Central memory CD4-positive, alpha-beta T cell (primary cell): ENCODE data around the gene PCCA.
"Not testable (repeated sequence)": the region's sequence is repeated elsewhere in the genome, so short reads cannot be mapped to it uniquely, and the experiment has no call there.

ENCODE experiments used
- DNase-seq: peaks from one replicate; pipeline ENCODE4 v3.0.0; 2022

The PCCA gene

GRCh38 chr13:100098445-100099116 is 9.7 kb downstream of the PCCA start:
- DNase-seq: no peak

- not testable (repeated sequence) for DNase-seq
Observed at GRCh38 chr13:100099117-100099445, 10.2 kb downstream of the PCCA start.

- DNase-seq: no peak
Observed at GRCh38 chr13:100100115-100100879, 11.4 kb downstream of the PCCA start.

- no peak for DNase-seq
Observed at GRCh38 chr13:100102042-100102441, 13.1 kb downstream of the PCCA start.

GRCh38 chr13:100106005-100106404 is 17.1 kb downstream of the PCCA start:
- no peak for DNase-seq

- DNase-seq: no peak
Observed at GRCh38 chr13:100106705-100107104, 17.8 kb downstream of the PCCA start.

GRCh38 chr13:100108913-100109507 is 20.1 kb downstream of the PCCA start:
- DNase-seq: no peak

GRCh38 chr13:100110269-100110668 is 21.4 kb downstream of the PCCA start:
- no peak for DNase-seq

GRCh38 chr13:100112186-100112838 is 23.4 kb downstream of the PCCA start:
- no peak for DNase-seq

- DNase-seq: no peak
Observed at GRCh38 chr13:100115693-100116254, 26.9 kb downstream of the PCCA start.

GRCh38 chr13:100124265-100124664 is 35.4 kb downstream of the PCCA start:
- DNase-seq: no peak

GRCh38 chr13:100125946-100126345 is 37.1 kb downstream of the PCCA start:
- DNase-seq: no peak

- no peak for DNase-seq
Observed at GRCh38 chr13:100128373-100128772, 39.5 kb downstream of the PCCA start.

GRCh38 chr13:100128838-100129237 is 39.9 kb downstream of the PCCA start:
- DNase-seq: no peak

- DNase-seq: no peak
Observed at GRCh38 chr13:100129605-100130004, 40.7 kb downstream of the PCCA start.

GRCh38 chr13:100130092-100130491 is 41.2 kb downstream of the PCCA start:
- no peak for DNase-seq

GRCh38 chr13:100130930-100131511 is 42.1 kb downstream of the PCCA start:
- DNase-seq: no peak

GRCh38 chr13:100131863-100132574 is 43.1 kb downstream of the PCCA start:
- DNase-seq: no peak

- DNase-seq: no peak
Observed at GRCh38 chr13:100138859-100139491, 50.1 kb downstream of the PCCA start.

GRCh38 chr13:100139817-100140216 is 50.9 kb downstream of the PCCA start:
- DNase-seq: no peak

- no peak for DNase-seq
Observed at GRCh38 chr13:100140441-100140840, 51.5 kb downstream of the PCCA start.
